Activated T-helper 1 cell treated with Interleukin-2 at 50 U/mL for 16 hours (primary cell): Measurements from ENCODE around the gene NANOS2.
"Not testable (repeated sequence)": the region's sequence is repeated elsewhere in the genome, so short reads cannot be mapped to it uniquely, and the experiment has no call there.

Source experiments
- DNase-seq: peaks from one replicate; pipeline ENCODE4 v3.0.0-alpha.2; 2020; ENCODE audit warnings: low read depth

The NANOS2 gene

GRCh38 chr19:45876411-45877197, 38.0 kb downstream of the NANOS2 start:
- DNase-seq = no peak

DNA sequence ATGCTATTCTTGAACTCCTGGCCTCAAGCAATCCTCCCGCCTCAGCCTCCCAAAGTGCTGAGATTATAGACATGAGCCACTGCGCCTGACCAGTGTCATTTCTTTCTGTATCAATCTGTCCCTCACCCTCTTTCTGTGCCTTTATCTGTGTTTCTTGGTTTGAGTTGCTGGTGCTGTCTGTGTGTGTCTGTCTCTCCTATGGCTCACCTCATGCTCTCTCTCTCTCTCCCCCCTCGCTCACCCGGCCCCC, 38.5 kb downstream of the NANOS2 start:
- DNase-seq = no peak

- no peak for DNase-seq
These were observed 40.0 kb downstream of the NANOS2 start for GRCh38 chr19:45874620-45874966.

DNA sequence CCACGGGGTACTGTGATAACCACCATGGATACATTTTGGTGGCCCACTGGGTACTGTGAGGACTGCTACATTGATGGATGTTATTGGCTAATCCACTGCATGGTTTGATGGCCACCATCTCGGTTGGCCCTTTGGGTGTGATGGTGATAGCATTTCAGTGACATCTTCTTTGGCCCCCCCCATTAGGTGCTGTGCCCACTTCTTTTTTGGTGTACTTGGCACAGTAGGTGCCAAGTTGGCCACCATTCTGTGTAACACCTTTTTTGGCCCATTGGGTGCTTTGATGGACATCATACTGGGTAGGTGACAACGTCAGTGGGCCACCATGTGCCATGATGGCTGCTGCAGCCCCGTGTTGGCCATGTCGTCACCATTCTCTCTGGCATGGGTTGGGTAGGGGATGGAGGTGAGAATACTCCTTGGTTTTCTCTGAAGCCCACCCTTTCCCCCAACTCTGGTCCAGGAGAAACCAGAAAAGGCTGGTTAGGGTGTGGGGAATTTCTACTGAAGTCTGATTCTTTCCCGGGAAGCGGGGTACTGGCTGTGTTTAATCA, 41.3 kb downstream of the NANOS2 start:
- DNase-seq = no peak

DNA sequence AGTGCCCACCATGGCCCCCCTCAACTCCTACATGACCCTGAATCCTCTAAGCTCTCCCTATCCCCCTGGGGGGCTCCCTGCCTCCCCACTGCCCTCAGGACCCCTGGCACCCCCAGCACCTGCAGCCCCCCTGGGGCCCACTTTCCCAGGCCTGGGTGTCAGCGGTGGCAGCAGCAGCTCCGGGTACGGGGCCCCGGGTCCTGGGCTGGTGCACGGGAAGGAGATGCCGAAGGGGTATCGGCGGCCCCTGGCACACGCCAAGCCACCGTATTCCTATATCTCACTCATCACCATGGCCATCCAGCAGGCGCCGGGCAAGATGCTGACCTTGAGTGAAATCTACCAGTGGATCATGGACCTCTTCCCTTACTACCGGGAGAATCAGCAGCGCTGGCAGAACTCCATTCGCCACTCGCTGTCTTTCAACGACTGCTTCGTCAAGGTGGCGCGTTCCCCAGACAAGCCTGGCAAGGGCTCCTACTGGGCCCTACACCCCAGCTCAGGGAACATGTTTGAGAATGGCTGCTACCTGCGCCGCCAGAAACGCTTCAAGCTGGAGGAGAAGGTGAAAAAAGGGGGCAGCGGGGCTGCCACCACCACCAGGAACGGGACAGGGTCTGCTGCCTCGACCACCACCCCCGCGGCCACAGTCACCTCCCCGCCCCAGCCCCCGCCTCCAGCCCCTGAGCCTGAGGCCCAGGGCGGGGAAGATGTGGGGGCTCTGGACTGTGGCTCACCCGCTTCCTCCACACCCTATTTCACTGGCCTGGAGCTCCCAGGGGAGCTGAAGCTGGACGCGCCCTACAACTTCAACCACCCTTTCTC, 42.3 kb downstream of the NANOS2 start:
- DNase-seq = no peak

- DNase-seq = no peak
These were observed 43.8 kb downstream of the NANOS2 start for GRCh38 chr19:45870798-45871197.

GRCh38 chr19:45867241-45867640, 47.3 kb downstream of the NANOS2 start:
- not testable (repeated sequence) for DNase-seq

GRCh38 chr19:45866400-45867176, 48.0 kb downstream of the NANOS2 start:
- DNase-seq = no peak

- no peak for DNase-seq
These were observed 49.2 kb downstream of the NANOS2 start for GRCh38 chr19:45865269-45865948.

- no peak for DNase-seq
These were observed 49.9 kb downstream of the NANOS2 start for GRCh38 chr19:45864629-45865082.

DNA sequence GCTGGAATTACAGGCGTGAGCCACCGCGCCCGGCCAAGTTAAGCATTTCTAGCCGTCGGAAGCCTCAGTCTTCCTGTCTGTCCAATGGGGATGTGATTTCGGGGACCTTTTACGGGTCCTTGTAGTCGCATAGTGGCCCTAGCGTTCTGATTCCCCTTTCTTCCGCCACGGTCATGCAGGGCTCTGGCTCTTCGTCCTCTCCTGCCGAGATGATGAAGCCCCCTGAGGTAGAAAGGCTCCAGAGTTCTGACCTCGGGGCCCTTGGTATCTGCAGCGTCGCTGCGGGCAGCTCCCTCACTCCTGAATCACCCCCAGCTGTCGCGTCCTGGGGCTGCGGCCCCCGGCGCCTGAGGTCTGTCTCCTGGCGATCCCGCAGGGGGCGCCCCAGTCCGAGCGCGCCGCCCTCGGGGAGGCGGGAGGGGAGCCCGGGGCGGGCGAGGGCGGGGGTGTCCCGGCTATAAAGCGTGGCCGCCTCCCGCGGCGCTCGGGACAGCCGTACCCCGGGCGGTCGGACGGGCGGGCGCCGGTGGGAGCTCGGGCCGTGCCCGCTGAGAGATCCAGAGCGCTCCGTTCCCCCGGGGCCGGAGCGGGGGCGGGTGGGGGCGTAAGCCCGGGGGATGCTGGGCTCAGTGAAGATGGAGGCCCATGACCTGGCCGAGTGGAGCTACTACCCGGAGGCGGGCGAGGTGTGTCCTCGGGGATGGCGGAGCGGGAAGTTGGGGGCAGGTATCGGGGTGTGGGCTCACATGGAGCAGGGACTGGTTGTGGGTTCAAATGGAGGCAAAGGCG, 50.5 kb downstream of the NANOS2 start, which contains the start of gene FOXA3:
TSS of gene FOXA3 (plus strand) at position 487 of the 789 bp plus-strand sequence. CDS start at position 618, 131 bp downstream.
- peak; percentile 42 for DNase-seq

DNA sequence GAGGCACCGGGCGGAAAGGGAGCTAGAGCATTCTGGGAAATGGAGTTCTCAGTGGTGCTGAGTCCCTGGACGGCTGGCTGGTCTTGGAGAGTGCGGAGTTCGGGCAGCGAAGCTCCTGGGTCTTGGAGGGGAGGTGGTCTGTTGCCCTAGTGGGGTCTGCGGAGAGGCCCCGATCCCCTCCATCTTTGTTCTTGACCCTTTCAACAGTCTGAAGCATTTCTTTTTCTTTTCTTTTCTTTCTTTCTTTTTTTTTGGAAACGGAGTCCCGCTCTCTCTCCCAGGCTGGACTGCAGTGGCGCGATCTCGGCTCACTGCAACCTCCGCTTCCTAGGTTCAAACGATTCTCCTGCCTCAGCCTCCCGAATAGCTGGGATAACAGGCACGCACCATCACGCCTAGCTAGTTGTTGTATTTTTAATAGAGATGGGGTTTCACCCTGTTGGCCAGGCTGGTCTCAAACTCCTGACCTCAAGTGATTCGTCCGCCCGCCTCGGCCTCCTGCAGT, 51.2 kb downstream of the NANOS2 start:
- DNase-seq = no peak
